Adrenal gland (tissue), 5 donors: ENCODE data around the gene ZSWIM5.

Source experiments
- CTCF ChIP-seq, 6 experiments: fragments of 450-650 bp in 4 of 6; fragments of 200-600 bp in 2 of 6; sonication (generic) in 1 of 6; IDR thresholded peaks; 1 replicate in 5 of 6; 2 replicates in 1 of 6; pipeline versions ENCODE4 v1.5.1 to v1.8.0; 2016 to 2021; ENCODE audit warnings: antibody characterized with exemption in 6 of 6, mild to moderate bottlenecking in 2 of 6, moderate library complexity in 1 of 6
- POLR2A ChIP-seq, 2 donors: fragments of 450-650 bp; IDR thresholded peaks; one replicate each; pipeline ENCODE4 v1.6.1; 2017; ENCODE audit warnings: antibody characterized with exemption in 2 of 2, mild to moderate bottlenecking in 2 of 2, moderate library complexity in 1 of 2
- donor health status: DM: no; HTN: no; CAD: no.

- TF ChIP-seq CTCF (IDR thresholded peaks at IDR 0.05) (peak in 1 of 6 experiments; percentile 1), POLR2A (IDR thresholded peaks at IDR 0.05) (peak in 1 of 2 donors; percentile 22)
These were observed 195.3 kb downstream of the ZSWIM5 start, which contains the start of gene HECTD3 for GRCh38 chr1:45010855-45011811.
